ENCODE results near the gene SUV39H1.
"Not testable (repeated sequence)": the region's sequence is repeated elsewhere in the genome, so short reads cannot be mapped to it uniquely, and the experiment has no call there.

DNA sequence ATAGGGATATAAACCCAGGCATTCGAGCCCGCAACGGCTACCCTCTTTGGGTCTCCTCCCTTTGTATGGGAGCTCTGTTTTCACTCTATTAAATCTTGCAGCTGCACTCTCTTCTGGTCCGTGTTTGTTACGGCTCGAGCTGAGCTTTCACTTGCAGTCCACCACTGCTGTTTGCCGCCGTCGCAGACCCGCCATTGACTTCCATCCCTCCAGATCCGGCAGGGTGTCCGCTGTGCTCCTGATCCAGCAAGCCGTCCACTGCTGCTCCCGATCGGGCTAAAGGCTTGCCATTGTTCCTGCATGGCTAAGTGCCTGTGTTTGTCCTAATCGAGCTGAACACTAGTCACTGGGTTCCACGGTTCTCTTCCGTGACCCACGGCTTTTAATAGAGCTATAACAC lies 41.8 kb upstream of the SUV39H1 start:
- TF ChIP-seq, protein P1, sequence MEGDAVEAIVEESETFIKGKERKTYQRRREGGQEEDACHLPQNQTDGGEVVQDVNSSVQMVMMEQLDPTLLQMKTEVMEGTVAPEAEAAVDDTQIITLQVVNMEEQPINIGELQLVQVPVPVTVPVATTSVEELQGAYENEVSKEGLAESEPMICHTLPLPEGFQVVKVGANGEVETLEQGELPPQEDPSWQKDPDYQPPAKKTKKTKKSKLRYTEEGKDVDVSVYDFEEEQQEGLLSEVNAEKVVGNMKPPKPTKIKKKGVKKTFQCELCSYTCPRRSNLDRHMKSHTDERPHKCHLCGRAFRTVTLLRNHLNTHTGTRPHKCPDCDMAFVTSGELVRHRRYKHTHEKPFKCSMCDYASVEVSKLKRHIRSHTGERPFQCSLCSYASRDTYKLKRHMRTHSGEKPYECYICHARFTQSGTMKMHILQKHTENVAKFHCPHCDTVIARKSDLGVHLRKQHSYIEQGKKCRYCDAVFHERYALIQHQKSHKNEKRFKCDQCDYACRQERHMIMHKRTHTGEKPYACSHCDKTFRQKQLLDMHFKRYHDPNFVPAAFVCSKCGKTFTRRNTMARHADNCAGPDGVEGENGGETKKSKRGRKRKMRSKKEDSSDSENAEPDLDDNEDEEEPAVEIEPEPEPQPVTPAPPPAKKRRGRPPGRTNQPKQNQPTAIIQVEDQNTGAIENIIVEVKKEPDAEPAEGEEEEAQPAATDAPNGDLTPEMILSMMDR (IDR thresholded peaks at IDR 0.05; ENCODE audit: insufficient read depth, low read depth, low read length), result not testable (repeated sequence)
- not testable (repeated sequence) for TF ChIP-seq EZH2 (IDR thresholded peaks at IDR 0.05; ENCODE audit: insufficient read depth, low read length)
